22Rv1 (cell line): ENCODE measurements around the gene ENPP6.
A peak's percentile ranks its signal among the peaks of the same experiment; 100 is the strongest.

ENCODE experiments used
- H3K27ac ChIP-seq: fragments of 450-650 bp; 2 replicates; pipeline ENCODE4 v1.5.1; 2017
- ZFX ChIP-seq: fragments of 450-650 bp; IDR thresholded peaks from 2 replicates; pipeline ENCODE4 v1.6.1; 2017; ENCODE audit warnings: antibody characterized with exemption, borderline replicate concordance
- TF ChIP-seq, protein P1 (sequence below): fragments of 450-650 bp; IDR thresholded peaks from 2 replicates; pipeline ENCODE4 v1.5.1; 2017; ENCODE audit warnings: mild to moderate bottlenecking

The ENPP6 gene

DNA sequence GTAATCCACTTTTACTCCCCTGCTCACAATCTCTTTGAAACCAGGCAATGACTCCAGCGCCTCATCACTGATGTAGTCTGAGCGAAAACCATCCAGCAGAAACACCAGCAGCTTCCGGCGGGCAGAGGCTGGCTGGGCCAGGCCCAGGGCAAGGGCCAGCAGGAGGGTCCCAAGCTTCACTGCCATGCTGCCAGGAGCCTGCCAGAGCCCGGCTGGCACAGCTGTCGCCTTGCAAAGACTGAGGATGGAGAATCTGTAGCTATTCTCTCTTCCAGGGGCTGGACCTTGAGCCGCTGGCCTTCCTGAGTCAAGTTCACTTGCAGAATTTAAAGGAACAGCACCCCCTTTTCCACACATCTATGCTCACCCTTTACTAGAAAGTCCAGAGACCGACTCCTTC, at the start of gene ENPP6:
Gene ENPP6, minus strand, starts transcription at position 240 of the 400 bp plus-strand sequence. Its CDS starts 54 bp downstream, at position 186.
- no peak within 1 kb of the TSS for H3K27ac ChIP-seq
- no peak for TF ChIP-seq ZFX
- TF ChIP-seq, protein P1, sequence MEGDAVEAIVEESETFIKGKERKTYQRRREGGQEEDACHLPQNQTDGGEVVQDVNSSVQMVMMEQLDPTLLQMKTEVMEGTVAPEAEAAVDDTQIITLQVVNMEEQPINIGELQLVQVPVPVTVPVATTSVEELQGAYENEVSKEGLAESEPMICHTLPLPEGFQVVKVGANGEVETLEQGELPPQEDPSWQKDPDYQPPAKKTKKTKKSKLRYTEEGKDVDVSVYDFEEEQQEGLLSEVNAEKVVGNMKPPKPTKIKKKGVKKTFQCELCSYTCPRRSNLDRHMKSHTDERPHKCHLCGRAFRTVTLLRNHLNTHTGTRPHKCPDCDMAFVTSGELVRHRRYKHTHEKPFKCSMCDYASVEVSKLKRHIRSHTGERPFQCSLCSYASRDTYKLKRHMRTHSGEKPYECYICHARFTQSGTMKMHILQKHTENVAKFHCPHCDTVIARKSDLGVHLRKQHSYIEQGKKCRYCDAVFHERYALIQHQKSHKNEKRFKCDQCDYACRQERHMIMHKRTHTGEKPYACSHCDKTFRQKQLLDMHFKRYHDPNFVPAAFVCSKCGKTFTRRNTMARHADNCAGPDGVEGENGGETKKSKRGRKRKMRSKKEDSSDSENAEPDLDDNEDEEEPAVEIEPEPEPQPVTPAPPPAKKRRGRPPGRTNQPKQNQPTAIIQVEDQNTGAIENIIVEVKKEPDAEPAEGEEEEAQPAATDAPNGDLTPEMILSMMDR: no peak

DNA sequence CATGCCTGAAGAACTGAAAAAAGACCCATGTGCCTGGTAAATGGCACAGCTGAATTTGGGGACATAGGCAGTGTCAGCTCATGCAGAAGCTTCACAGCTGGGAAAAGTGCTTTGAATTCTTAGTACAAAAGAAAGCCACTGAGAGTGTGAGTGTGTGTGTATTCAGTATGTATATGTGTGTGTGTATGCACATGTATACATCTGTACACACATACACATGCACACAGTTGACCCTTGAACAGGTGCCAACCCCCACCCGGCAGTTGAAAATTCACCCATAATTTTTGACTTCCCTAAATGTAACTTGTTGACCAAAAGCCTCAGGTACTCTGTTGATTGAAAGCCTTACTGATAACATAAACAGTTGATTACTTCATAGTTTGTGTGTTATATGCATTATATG, 49.5 kb upstream of the ENPP6 start:
- TF ChIP-seq, protein P1: no peak
- no peak for TF ChIP-seq ZFX
- no peak overlapping the region for H3K27ac ChIP-seq

DNA sequence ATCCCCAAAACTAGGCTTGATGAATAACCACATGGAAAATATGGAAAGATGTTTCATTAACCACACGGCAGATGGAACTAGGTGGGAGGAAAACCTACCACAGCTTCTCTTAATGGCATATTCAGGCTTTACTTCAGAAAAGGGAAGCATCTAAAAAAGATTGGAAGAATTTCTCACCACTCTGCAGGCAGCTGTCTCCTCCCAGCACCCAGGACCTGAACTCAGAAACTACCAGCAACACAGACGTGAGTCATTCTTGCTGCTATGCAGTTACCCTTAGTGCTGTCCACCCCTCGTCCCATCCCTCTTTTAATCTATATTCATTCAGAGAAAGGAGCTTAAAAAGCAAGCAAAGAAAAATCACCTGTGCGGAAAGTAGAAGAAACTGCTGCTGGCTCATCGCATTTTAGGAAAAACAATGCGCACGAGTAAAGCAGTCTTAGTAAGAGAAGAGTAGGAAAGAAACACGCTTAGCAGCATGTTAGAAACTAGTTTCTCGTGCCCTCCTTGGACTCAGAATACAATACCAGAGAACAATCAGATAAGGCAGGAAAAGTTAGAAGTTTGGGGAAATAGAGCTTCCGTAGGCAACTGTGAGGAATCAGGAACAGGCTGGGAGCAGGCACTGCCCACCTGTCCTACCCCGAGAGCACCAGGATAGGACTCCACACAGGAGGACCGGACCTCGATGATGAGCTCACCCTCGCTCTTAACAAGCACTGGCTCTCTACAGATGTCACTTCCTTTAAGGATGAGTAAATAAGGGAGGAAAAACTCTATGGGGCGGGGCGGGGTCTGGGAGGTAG, 48.1 kb upstream of the ENPP6 start:
- no peak overlapping the region for H3K27ac ChIP-seq
- TF ChIP-seq, protein P1: no peak
- no peak for TF ChIP-seq ZFX

DNA sequence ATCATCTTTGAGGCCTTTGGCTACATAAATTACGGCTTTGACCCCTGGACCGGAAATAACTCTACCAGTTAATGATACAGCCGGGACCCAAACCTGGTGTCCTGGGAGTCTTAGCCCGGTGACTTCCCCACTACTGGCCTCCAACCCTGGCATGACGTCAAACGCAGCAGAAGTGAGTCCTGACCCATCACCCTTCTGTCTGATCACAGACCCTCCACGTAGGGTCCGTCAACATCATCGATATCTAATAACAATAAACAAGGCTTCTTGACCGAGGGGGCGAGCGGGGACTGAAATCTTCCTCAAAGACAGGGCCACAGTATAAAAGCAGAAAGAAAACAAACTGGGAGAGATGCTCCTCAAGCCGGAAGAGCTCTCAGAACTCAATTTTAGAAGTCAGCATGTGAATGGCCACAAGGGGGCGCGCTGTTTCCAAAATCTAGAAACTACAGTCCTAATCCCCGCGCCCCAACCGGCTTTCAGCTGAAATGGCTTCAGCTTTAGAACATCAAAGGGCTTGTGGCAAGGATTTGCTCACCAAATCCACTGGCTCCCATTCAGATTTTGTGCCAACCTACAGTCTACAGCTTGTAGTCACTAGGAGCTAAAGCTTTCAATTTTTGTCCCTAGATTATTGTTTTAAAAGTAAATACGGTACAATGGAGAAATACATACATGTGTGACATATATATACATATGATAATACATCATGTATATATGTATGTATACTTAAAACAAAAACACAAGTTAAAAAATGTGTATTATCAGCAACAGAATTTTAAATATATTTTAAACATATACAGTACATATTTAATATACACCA, 46.4 kb upstream of the ENPP6 start:
- H3K27ac ChIP-seq: no peak overlapping the region

DNA sequence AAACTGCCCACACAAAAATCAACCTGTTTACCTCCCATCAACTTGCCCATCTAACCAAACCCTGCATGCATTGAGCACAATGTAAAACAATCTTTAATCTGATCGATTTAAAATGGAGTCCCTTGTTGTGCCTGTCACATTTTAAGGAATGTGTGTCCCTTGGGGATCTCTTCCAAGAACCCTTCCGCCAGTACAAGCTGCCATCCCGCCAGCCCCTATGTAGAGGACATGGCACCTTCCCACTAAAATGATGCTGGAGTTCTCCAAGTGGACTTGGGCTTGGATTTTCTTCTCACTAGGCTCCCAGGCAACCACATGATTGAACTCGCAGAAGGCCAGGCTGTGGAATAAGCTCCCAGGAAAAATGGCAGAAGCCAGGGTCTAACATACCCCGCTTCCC, 45.8 kb upstream of the ENPP6 start:
- H3K27ac ChIP-seq: no peak overlapping the region
- TF ChIP-seq, protein P1: no peak
- no peak for TF ChIP-seq ZFX

More for the DNA sequence above, 46.4 kb upstream of the ENPP6 start:
- TF ChIP-seq, protein P1: peak; percentile 87
- TF ChIP-seq ZFX: no peak

- no peak for TF ChIP-seq ZFX
- TF ChIP-seq, protein P1: no peak
- no peak overlapping the region for H3K27ac ChIP-seq
Observed at GRCh38 chr4:184262901-184263300, 45.2 kb upstream of the ENPP6 start.

GRCh38 chr4:184261246-184261645, 43.6 kb upstream of the ENPP6 start:
- no peak for TF ChIP-seq ZFX
- TF ChIP-seq, protein P1: no peak
- H3K27ac ChIP-seq: no peak overlapping the region
